ES-I3 (cell line): ENCODE data around the gene ATP2A3.
A peak's percentile ranks its signal among the peaks of the same experiment; 100 is the strongest.

Experiments used
- H3K36me3 ChIP-seq: 2 replicates; pipeline ENCODE4 v1.6.1; 2013; ENCODE audit warnings: mild to moderate bottlenecking, low read length, control low read depth, moderate library complexity; ENCODE audit not compliant: insufficient read depth
- H3K4me1 ChIP-seq: 2 replicates; pipeline ENCODE4 v1.6.1; 2013; ENCODE audit warnings: mild to moderate bottlenecking, control low read depth, low read length; ENCODE audit not compliant: insufficient read depth
- H3K9ac ChIP-seq: 2 replicates; pipeline ENCODE4 v1.6.1; 2013; ENCODE audit warnings: low read depth, mild to moderate bottlenecking, low read length, moderate library complexity
- H3K9me3 ChIP-seq: 2 replicates; pipeline ENCODE4 v1.6.1; 2013; ENCODE audit warnings: mild to moderate bottlenecking, low read length, moderate library complexity; ENCODE audit not compliant: control insufficient read depth, insufficient read depth

Gene ATP2A3

GRCh38 chr17:3900646-3901045, 63.6 kb downstream of the ATP2A3 start:
- no peaks in the 10 kb centered on the region for H3K9me3 ChIP-seq
- H3K4me1 ChIP-seq: peaks cover 17% of the 10 kb centered on the region
- H3K36me3 ChIP-seq: no peaks in the 10 kb centered on the region
- H3K9ac ChIP-seq: no peak overlapping the region

GRCh38 chr17:3897731-3898130, 66.5 kb downstream of the ATP2A3 start:
- no peaks in the 10 kb centered on the region for H3K9me3 ChIP-seq
- no peaks in the 10 kb centered on the region for H3K36me3 ChIP-seq
- peaks cover 7% of the 10 kb centered on the region; the same call in 1 of the 2 replicates for H3K4me1 ChIP-seq
- H3K9ac ChIP-seq: no peak overlapping the region

GRCh38 chr17:3896968-3897235, 67.3 kb downstream of the ATP2A3 start:
- H3K36me3 ChIP-seq: no peaks in the 10 kb centered on the region
- no peaks in the 10 kb centered on the region for H3K9me3 ChIP-seq
- H3K4me1 ChIP-seq: peaks cover 7% of the 10 kb centered on the region; the same call in 1 of the 2 replicates
- no peak overlapping the region for H3K9ac ChIP-seq

GRCh38 chr17:3896108-3896967, 67.9 kb downstream of the ATP2A3 start:
- Histone ChIP-seq H3K9me3 (no peaks in the 10 kb centered on the region), H3K9ac (no peak overlapping the region), H3K36me3 (no peaks in the 10 kb centered on the region), H3K4me1 (peaks cover 12% of the 10 kb centered on the region; the same call in 1 of the 2 replicates)

- peaks cover 18% of the 10 kb centered on the region; the same call in 1 of the 2 replicates for H3K4me1 ChIP-seq
- no peaks in the 10 kb centered on the region for H3K36me3 ChIP-seq
- no peak overlapping the region for H3K9ac ChIP-seq
- H3K9me3 ChIP-seq: no peaks in the 10 kb centered on the region
Observed at GRCh38 chr17:3895354-3895753, 68.9 kb downstream of the ATP2A3 start.

GRCh38 chr17:3894911-3895343, 69.3 kb downstream of the ATP2A3 start:
- H3K4me1 ChIP-seq: peaks cover 21% of the 10 kb centered on the region; the same call in 1 of the 2 replicates
- H3K36me3 ChIP-seq: no peaks in the 10 kb centered on the region
- H3K9ac ChIP-seq: no peak overlapping the region
- no peaks in the 10 kb centered on the region for H3K9me3 ChIP-seq

GRCh38 chr17:3894188-3894587, 70.0 kb downstream of the ATP2A3 start:
- H3K4me1 ChIP-seq: peaks cover 25% of the 10 kb centered on the region; the same call in 1 of the 2 replicates
- no peak overlapping the region for H3K9ac ChIP-seq
- H3K36me3 ChIP-seq: no peaks in the 10 kb centered on the region
- H3K9me3 ChIP-seq: no peaks in the 10 kb centered on the region

- H3K36me3 ChIP-seq: no peaks in the 10 kb centered on the region
- H3K9ac ChIP-seq: peak overlapping the region; percentile 77
- H3K4me1 ChIP-seq: peaks cover 27% of the 10 kb centered on the region; the same call in 1 of the 2 replicates
- H3K9me3 ChIP-seq: no peaks in the 10 kb centered on the region
Observed at GRCh38 chr17:3893720-3894116, 70.5 kb downstream of the ATP2A3 start.

- Histone ChIP-seq H3K9me3 (no peaks in the 10 kb centered on the region), H3K9ac (peak within 1 kb of the TSS; percentile 77), H3K36me3 (no peaks in the 10 kb centered on the region), H3K4me1 (peaks cover 30% of the 10 kb centered on the region; the same call in 1 of the 2 replicates)
Observed at GRCh38 chr17:3893003-3893719, 71.1 kb downstream of the ATP2A3 start, which contains the start of gene CAMKK1. Gene CAMKK1 (minus strand): TSS chr17:3893053. CDS start chr17:3885687, 7,366 bp downstream.

- Histone ChIP-seq H3K4me1 (peaks cover 38% of the 10 kb centered on the region; the same call in 1 of the 2 replicates), H3K9ac (peak overlapping the region; percentile 59; the same call in 1 of the 2 replicates), H3K36me3 (no peaks in the 10 kb centered on the region), H3K9me3 (no peaks in the 10 kb centered on the region)
Observed at GRCh38 chr17:3892095-3892998, 71.9 kb downstream of the ATP2A3 start.

GRCh38 chr17:3891626-3892094, 72.6 kb downstream of the ATP2A3 start:
- H3K9me3 ChIP-seq: no peaks in the 10 kb centered on the region
- H3K9ac ChIP-seq: peak overlapping the region; percentile 59; the same call in 1 of the 2 replicates

GRCh38 chr17:3890878-3891219, 73.4 kb downstream of the ATP2A3 start:
- H3K9ac ChIP-seq: no peak overlapping the region

More at GRCh38 chr17:3891626-3892094, 72.6 kb downstream of the ATP2A3 start:
- Histone ChIP-seq H3K36me3 (no peaks in the 10 kb centered on the region), H3K4me1 (peaks cover 45% of the 10 kb centered on the region; the same call in 1 of the 2 replicates)

GRCh38 chr17:3890082-3890877, 74.0 kb downstream of the ATP2A3 start:
- Histone ChIP-seq H3K9me3 (no peaks in the 10 kb centered on the region), H3K36me3 (no peaks in the 10 kb centered on the region), H3K4me1 (peaks cover 45% of the 10 kb centered on the region; the same call in 1 of the 2 replicates), H3K9ac (no peak overlapping the region)

More at GRCh38 chr17:3890878-3891219, 73.4 kb downstream of the ATP2A3 start:
- Histone ChIP-seq H3K9me3 (no peaks in the 10 kb centered on the region), H3K36me3 (no peaks in the 10 kb centered on the region), H3K4me1 (peaks cover 45% of the 10 kb centered on the region; the same call in 1 of the 2 replicates)
